GM03348 (cell line): ENCODE data around the gene MTA3.

Experiments
- DNase-seq: peaks from one replicate; pipeline ENCODE4 v3.0.0; 2012; ENCODE audit warnings: low spot score

The MTA3 gene

GRCh38 chr2:42762823-42763804 lies 194.7 kb downstream of the MTA3 start:
- no peak for DNase-seq

DNA sequence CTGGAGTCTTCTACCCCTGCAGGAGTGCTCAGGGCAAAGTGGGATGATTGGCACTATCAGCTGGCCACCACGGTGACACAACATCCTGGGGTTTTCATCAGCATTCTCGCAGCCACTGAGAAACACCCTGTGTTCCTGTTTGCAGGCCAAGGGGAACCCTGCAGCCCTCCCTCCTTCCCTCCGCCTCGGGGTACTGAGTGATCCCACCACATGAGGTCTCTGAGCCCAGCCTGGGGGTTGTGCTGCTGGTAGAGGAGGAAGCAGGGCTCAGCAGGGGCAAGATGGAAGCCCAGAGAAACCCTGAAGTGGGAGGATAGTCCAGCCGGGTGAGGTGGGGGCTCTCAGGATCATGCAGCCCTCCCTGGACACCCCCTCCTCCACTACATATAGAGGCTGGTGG lies 195.7 kb downstream of the MTA3 start, which contains the start of gene OXER1:
TSS of gene OXER1 (minus strand) at position 40 of the 400 bp plus-strand sequence. CDS start 73 bp downstream, outside the sequence.
- no peak for DNase-seq

DNA sequence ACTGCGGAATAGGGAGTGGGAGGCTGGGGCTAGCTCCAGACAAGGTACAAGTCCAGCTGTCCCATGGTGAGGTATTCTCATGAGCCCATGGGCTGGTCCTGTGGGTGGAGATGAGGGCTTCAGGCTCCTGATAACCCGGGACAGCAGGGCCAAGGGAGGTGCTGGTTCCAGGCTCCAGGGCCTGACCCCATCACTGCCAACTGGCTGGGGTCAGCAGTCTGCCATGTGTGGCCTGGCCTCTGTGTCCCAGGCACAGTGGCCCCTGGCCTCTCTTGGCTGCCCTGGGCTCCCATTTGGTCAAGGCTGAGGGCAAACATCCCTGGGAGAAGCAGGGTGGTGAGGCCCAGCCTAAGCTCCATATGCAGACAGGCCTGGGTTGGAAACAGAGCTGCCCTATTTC lies 196.5 kb downstream of the MTA3 start:
- DNase-seq: no peak

DNA sequence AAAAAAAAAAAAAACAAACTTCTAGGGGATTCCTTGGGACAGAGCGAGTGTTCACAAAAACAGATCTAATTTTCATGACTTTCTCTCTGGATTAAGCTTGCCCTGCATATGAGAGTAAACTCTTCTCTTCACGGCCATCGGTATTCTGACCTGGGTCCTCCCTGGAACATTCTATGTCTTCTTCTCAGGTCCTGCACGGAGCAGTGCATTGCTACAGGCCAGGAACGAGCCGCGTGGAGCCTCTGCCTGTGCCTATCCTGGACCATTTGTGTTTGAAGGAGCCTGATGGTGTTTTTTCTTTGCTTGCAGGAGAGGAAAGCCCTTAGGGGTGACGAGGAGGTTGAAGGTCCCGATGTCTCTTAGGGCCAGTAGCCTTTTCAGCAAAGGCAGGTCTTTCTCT lies 197.3 kb downstream of the MTA3 start:
- DNase-seq: no peak

GRCh38 chr2:42767080-42767898 lies 198.9 kb downstream of the MTA3 start:
- no peak for DNase-seq

DNA sequence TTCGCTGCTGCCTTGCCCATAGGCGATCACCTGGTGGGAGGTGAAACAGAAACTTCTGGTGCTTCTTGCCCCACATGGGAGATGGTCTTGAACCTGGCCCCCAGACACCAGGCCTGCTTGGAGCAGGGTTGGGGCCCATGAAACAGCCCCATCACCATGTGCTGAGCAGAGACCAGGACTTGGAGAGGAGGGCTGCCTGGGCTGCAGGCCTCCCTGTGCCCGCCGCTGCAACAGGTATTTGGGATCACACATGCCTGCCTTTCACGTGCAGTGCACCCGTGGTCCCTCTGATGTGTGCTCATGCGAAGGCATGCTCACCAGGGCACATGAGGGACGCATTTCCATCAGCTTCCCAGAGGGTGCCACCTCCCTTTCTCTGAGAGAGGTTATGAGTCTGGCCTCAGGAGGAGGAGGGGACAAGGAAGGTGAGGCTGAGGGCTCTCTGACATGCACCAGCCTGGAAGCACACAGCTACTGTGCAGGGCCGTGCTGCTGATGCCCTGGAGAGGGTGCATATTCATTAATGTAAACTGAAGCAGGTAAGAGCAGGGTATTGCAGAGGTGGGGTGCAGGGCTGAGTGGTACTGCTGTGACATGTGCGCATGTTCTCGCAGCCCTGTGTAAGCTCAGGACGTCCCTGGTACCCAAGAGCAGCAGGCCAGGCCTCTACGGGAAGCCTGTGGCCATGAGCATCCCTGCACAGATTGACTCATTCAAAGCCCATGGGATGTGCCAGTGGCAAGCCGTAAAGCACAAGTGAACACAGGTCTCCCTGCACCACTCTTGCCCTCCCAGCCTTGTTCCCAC lies 199.7 kb downstream of the MTA3 start:
- DNase-seq: no peak

GRCh38 chr2:42768706-42769256 lies 200.3 kb downstream of the MTA3 start:
- no peak for DNase-seq

GRCh38 chr2:42769583-42770287 lies 201.3 kb downstream of the MTA3 start:
- no peak for DNase-seq

DNA sequence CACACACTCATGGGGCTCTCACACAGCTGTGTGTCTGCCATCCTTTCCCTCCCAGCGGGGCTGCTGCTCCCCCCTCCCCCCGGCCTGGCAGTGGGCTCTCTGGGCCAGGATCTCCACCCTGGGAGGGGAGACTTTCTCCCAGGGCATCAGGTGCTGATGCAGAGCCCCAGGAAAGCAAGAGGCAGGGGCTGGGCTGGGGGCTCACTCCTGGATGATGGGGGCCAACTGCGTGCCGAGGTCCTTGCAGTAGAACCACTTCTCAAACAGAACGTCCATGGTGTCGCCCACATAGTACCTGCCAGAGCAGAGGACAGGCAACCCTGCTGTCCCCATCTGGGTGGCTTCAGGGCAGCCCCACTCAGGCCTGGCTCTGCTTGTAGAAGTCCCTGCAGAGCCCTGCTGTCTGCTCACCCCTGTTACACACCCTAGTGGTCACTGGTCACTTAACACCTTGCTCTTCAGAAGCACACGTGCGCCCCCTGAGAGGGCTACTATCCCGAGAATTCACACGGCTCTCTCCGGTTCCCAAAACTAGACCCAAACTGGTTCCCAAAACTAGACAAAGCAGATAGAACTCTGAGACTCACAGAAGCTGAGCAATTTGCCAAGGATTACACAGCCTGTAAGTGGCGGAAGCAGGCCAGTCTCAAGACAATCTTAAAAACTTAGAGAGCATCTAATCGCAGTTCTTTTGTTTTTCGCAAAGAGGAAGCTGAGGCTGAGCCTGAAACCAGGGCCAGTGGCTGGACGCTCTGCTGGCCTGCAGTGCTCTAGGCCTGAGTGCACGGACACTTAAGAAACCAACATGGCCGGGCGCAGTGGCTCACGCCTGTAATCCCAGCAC lies 202.1 kb downstream of the MTA3 start:
- peak; percentile 58 for DNase-seq

- no peak for DNase-seq
Measured at GRCh38 chr2:42771546-42772153, 203.2 kb downstream of the MTA3 start.

DNA sequence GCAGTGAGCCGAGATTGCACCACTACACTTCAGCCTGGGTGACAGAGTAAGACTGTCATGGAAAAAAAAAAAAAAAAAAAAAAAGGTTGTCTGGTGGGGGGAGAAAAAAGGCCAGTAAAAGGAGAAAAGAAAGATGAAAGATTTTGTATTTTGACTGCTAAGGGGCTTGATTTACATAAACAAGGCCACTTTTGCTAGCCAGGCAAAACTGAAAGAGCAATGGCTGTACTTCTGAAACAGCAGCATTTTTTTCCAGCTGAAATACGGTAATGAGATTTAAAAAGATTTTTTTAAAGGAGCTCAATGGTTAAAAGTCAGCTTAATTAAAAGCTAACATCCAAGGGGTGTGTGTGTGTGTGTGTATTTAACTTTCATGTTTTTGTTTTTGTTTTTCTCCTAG lies 206.8 kb downstream of the MTA3 start:
- no peak for DNase-seq

GRCh38 chr2:42775810-42776209 lies 207.4 kb downstream of the MTA3 start:
- DNase-seq: no peak

DNA sequence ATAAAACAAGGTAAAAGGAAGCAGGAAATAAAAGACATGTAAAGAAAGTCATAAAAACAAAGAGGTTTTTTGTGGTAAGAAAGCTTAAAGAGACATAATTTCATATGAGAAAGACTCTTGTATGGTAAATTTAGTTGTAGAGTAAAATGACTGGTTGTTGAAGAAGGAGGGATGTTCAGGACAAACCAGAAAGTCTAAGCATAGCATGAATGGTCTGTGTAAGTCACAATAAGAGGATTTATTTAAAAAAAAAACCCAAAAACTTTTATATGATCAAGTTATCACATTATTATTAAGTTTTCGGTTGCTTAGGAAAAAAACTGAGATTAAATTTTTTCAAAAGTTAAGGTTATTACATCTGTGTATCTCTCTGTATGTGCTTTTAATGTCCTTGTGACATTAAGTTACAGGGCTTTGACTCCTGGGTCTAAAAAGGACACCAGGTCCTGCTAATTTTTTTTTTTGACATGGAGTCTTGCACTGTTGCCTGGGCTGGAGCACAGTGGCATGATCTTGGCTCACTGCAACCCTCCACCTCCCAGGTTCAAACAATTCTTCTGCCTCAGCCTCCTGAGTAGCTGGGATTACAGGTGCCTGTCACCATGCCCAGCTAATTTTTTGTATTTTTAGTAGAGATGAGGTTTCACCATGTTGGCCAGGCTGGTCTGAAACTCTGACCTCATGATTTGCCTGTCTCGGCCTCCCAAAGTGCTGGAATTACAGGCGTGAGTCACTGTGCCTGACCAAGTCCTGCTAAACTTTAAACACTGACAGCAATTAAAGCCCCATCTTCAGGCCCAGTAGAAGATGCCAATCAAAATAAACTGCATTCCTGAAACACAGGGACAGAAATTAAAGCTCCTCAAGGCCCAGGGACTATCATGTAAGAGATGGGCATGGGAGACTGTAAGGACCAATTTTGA lies 209.7 kb downstream of the MTA3 start:
- no peak for DNase-seq

DNA sequence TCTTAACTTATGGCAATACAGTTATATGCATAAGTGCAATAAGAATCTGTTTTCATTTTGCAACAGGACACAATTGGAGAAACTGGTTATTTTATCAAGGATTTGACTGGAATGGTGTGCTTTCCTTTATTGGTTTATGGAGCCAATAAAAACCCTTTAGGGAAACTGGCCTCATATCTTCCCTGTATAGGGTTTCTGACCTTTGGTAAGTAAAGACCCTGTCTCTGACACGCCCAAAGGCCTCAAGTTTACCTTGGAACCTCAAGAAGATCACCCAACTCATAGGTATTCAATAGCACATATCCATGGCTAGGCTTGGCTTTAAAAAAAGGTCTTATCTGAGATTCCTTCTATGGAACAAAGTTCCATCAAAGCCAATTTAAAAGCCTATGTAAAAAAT lies 212.7 kb downstream of the MTA3 start:
- DNase-seq: no peak

- DNase-seq: no peak
Measured at GRCh38 chr2:42783511-42783910, 215.1 kb downstream of the MTA3 start.

GRCh38 chr2:42784204-42784880 lies 215.9 kb downstream of the MTA3 start:
- DNase-seq: no peak

DNA sequence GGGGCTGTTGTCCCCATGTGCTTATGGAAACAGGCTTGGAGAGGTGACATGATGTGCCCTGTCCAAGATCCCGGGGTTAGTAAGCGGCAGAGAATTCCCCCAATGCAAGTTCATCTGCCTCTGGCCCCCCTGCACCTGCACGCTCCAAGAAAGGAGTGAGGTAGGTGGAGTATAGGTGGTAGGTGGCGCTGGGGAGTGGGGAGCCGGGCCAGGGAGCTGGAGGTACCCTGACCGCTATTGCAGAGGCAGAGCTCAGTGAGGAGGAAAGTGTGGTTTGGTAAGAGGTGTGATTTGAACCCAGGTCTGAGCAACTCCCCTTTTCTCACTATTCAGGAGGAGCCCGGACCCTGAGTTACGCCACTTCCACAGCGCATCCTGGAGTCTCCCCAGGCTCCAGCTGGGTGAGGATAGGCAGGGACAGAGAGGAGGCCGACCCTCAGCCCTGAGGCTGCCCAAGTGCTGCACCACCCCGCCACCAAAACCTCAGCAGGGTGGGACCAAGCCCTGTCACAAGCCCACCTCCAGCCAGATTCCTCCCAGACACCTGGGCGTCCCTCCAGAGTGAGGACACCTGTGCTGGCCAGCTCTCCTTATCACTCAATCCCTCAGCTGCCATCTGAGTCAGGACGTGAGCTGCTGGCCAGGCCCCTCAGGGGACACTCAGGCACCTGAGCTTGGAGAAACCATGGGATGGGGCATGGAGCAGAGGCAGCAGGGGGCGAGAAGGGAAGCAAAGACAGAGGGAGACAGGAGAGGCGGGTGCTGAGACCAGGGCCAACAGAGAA lies 218.3 kb downstream of the MTA3 start:
- no peak for DNase-seq
